ENCODE measurements around the gene SNCG.
"Not testable (repeated sequence)": the region's sequence is repeated elsewhere in the genome, so short reads cannot be mapped to it uniquely, and the experiment has no call there.

SNCG gene

DNA sequence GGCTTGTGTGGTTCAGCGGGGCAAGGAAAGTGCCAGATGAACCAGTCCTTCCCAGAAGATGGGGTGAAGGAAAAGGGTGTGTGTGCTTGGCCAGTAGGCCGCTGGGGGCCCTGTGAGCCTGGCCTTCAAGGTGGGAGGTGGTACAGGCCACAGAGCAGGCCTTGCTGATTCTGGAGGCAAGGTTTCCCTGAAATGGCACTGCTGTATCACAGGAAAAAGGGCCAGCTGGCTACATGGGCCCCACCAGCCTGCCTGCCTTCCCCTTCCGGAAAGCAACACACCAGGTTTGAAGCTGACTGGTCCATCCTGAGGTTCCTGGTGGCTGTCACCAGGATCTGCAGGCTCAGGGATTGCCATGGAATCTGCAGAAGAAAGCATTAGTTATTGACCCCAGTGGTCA, 13.5 kb upstream of the SNCG start:
- DNase-seq (ENCODE audit: low read depth in 2 of 2): no peak

DNA sequence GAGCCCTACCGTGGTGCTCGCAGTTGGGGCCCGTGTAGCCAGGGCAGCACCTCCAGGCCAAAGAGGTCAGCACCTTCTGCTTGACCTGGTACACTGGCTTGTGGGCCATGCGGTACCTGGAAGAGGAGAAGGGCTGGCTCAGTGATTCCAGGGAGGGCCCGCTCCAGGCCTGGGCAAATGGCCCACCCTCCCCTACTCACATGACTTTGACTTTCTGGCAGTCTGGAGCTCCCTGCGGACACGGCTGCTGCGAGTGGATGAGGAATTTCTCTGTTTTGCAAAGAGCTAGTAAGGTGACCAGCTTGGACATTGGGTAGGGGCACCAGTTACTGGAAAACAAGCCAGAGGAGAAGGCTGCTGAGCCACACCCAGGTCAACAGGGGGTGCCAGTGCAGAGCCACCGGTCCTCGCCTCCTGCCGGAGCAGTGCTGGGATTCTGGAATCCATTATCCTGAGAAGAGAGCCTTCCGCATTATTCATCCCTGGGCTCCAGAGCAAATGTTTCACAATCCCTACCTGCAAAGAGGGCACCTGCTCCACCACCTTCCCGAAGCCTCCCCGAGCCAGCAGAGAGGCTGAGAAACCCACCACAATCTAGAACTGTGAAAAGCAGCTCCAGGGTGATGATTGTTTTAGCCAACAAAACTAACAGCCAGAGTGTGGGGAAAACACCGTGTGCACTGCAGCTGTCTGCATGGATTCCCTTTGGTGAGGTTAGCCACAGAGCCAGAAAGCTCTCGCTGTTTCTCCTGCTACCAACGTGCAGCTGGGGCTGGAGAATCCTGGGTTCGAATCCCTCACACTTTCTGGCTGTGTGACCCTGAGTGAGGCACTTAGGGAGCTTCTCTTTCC, 12.8 kb upstream of the SNCG start:
- DNase-seq (ENCODE audit: low read depth in 2 of 2): no peak

DNA sequence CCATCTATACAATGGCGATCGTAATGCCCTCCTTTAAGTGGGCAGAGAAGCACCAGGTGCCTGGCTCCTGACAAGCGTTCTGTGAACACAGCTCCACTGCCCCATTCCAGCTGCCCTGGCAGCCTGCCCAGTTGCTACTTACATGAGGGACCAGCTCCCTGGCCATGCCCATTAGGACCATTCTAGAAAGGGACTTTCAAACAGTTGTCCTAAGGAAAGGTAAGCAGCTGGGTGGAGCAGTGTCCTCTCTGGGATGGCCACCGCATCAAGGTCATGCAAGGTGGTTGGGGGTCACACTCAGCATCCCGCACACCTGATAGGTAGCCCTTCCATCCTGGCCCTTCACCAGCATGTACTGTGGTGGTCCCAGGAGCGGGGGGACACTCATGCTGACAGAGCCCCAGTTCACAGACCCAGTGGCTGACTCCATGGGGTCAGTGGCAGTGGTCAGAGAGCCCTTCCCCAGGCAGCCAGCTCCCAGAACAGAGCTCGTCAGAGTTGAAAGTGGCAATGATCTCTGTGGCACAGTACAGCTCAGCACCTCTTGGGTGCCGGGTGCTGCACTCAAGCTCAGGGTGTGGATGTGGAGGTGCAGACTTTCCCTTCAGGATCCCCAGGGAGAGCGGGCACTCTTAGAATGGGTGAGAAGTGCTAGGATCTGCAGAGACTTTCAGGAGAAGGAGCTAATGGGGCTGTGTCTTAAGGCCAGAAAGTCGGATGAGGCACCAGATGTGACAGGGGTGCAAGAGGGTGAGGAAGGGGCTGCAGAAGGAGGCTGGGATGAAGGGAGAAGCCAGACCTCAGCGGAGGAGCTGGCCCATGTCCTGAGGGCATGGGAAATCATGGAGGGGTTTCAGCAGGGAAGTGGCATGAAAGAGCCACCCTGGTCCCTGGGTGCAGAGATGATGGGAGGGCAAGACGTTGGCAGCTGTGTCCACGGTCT, 11.9 kb upstream of the SNCG start:
- no peak for DNase-seq (ENCODE audit: low read depth in 2 of 2)

DNA sequence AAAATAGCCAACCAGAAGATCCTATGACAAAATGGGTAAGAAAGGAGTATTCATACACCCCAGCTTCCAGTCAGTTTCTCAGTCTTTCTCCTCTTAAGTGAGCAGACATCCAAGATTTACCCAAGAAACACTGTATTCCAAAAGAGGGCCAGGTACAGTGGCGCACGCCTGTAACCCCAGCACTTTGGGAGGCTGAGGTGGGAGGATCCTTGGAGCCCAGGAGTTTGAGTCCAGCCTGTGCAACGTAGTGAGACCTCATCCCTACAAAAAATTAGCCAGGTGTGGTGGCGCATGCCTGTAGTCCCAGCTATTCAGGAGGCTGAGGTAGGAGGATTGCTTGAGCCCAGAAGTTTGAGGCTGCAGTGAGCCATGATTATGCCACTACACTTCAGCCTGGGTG, 10.6 kb upstream of the SNCG start:
- not testable (repeated sequence) for DNase-seq (ENCODE audit: low read depth in 2 of 2)

DNA sequence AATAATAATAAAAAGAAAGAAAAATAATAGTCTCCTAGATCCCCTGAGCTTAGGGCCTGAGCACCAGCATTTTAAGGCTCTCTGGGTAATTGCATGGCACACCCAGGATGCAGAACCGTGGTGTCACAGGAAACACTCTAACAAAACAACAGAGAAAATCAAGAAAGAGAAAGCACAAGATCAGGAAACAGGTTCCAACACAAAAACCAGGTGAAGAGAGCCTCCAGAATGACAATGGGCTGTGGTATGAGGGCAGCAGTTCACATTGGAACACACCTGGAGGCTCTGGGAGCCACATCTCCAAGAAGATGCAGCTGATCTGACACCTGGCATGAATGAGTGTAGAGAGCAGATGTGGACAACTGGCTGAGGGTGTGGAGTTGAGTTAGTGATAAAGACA, 8.1 kb upstream of the SNCG start:
- DNase-seq (ENCODE audit: low read depth in 2 of 2): no peak

DNA sequence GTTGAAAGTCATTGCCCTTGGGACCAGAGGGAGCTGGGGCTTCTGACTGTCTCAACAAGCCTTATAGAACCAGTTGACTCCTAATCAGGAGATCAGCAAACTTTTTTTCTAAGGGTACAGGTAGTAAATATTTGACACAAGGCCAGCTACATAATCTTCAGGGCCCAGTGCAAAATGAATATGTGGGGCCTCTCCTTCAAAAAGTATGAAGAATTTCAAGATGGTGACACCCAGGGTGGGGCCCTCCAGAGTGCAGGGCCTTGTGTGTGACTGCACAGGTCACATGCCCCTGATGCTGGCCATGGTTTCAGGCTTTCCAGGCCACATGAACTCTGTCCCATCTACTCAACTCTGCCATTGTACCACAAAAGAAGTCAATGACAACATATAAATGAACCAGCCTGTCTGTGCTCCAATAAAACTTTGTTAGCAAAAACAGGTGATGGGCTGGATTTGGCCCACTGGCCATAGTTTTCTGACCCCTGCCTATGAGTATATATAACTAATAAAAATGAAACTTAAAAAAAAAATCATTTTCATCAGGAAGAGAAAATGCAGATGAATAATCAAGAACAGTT, 7.1 kb upstream of the SNCG start:
- no peak for DNase-seq (ENCODE audit: low read depth in 2 of 2)

DNA sequence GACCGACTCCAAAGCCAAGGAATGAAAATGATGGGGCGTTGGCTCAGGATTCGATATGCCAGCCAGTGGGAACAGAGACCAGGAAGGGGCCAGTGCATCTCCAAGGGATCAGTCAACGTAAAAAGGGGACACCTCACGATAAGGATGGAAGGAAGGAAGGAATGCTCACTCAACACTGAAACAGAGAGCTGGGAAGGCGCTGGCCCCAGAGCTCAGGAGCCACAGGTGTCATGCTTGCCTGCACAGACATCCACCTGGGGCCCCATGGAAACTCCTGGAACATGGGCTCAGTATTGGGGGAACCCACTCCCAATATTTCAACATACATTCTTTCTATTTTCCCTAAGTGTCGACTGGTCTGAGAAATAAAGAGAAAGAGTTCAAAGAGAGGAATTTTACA, 6.3 kb upstream of the SNCG start:
- DNase-seq (ENCODE audit: low read depth in 2 of 2): no peak

DNA sequence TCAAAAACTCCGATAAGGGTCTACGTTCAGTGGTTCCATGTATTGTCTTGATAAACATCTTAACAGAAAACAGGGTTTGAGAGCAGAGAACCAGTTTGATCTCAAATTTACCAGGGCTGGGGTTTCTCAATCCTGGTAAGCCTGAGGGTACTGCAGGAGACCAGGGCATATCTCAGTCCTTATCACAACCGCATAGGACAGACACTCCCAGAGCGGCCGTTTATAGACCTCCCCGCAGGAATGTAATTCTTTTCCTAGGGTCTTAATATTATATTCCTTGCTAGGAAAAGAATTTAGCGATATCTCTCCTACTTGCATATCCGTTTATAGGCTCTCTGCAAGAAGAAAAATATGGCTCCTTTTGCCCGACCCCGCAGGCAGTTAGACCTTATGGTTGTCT, 5.7 kb upstream of the SNCG start:
- DNase-seq (ENCODE audit: low read depth in 2 of 2): not testable (repeated sequence)

DNA sequence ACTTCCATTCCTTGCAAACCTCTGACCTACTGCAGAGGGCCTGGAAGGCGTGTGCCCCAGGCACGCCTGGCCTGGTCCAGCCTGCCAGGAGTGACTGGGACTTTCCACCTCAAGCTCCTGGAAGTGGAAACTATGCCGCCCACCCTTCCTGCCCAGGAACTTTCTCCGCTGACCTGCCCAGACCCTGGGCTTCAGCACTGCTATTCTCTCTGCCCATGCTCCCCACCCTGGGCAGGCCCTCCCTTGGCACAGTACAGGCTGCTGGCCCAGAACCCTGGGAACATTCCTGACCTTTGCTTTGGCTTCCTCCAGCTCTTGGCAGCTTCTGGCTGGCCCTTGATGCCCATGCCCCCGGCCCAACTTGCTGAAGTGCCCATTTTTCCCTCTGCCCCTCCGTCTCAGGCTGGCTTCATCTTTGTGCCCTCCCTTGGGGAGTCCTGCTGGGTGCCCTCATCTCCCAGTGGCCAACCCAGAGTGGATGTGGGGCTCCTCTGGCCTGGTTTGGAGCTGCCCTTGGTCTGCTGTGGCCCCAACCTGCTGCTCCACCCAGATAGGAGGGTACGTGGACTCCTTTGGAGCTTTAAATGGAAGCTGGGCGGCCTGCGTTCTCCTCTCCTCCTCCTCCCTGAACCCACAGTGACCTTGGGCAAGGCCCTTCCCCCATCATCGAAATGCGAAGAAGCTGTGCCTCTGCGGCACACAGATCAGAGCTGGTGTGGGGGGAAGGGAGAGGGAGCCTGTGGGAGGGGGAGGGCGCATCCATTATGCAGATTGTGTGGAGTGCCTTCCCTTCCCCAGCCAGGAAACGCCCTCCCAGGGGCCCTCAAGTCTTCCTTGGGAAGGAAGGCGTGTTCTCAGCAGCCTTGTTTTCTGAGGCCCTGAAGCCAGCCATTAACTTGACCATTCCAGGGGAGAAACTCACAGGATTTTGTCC, 4.4 kb upstream of the SNCG start:
- DNase-seq (ENCODE audit: low read depth in 2 of 2): no peak

DNA sequence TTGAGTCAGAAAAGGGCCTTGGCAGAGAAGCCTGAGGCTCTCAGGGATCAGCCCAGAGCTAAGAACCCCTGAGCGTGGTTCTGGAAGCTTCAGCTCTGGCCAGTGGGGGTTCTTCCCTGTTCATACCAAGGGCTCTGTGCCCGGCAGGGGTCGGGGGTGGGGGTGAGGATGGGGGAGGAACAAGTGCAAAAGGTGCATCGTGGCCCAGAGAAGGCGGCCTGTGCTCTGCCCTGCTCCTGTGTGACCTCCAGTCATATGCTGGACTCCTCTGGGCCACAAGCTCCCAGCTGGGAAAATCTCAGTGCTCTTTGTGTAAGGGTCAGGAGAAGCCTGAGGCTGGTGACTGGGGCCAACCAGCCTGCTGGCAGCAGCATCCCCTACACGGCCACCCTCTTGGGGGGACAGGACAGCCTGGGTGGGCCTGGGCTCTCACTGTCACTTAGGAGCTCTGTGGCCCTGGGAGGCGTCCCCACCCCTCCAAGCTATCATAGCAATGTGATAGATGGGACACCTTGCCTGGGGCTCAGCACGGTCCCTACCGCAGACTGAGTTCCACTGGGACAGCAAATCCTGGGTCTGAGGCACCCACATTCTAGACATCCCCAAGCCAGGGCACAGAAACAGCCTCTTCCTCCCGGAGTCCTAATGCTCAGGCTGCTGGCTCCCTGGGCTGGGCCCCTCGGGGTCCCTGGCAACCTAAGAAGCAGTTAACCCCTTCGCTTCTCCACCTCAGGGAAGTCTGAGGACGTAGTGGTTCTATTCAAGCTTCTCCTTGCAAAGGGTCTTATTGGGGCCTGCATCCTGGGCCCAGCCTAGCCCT, 3.5 kb upstream of the SNCG start:
- no peak for DNase-seq (ENCODE audit: low read depth in 2 of 2)

DNA sequence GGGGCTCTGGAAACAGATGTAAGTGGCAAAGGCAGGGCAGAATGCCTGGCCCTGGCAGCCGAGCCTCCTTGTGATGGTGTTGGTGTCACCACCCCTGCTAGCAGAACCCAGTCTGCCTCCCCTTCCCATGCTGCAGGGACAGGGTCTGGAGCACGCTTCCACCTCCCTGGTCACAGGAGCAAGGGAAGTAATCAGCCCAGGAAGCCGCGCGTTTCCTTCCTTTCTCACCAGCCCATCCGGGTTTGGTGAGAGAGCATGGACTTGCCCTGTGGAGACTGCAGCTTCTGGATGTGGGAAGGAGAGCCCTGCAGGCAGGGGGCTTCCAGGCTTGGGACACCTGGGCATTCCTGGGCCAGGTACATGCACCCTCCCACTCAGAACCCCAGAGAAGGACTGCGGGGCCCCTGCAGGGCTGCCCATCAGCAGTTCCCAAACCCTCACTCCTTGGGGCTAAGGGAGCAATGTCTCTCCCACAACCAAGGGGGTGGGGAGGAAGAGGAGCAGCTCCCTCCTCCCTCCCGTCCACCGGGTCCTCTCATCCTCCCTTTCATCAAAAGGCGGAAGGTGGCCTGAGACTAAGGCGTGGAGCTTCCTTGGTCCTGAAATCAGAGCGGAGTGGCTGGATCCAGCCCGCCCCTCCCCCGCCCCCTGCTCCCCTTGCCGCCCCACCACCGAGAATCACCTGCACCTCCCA, 2.8 kb upstream of the SNCG start:
- DNase-seq (ENCODE audit: low read depth in 2 of 2): no peak

DNA sequence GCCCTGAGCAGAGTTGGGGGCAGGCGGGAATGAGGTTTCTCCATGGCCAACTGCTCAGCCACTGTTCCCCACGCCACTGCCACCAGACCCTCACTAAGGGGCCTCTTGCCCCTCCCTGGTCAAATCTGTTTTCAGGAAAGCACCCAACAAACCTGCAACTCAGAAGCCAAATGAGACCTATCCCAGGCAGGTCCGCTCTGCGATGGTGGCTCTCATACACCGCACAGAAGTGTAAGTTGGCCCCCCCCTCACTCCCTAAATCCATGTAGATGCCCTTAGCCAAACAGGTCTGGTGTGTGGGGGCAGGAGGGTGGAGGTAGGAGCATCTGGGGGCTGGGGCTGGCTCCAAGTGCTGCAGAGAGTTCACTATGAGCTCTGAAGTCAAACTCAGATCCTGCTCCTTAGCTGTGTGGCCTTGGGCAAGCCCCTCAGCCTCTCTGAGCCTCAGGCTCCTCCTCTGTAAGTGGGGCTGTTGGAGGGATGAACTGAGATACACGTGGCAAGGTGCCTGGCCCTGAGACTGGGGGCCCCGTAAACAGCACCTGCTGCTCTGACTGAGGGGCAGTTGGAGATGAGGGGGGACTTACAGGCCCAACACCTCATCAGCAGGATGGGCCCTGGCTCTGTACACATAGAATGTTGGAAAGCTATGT, 2.1 kb upstream of the SNCG start:
- DNase-seq (ENCODE audit: low read depth in 2 of 2): no peak

DNA sequence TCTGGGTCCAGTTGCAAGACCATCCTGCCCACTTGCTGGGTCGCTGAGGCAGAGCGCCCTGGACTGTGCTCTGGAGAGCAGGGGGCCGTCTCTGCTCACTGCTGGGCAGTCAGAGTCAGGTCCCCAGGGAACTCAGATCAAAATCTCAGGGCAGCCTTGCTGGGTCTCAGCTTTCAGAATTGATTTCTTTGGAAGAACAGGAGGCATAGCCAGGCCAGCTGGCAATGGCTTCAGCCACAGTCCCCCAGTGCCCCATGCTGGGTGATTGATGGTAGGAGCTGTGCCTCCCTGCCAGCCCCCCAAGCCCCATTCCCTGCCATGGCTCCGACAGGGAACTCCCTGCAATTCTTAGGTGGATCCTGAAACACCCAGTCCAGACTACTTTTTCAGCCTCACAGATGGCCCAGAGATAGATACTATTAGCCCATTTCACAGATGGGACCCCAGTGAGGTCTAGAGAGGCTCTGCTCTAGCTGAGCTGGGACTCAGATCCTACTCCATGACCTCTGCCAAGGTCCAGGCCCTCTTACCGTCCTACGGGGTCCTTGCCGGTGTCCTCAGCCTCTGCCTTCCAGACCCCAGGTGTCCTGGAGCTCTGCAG, 1.5 kb upstream of the SNCG start:
- no peak for DNase-seq (ENCODE audit: low read depth in 2 of 2)

DNA sequence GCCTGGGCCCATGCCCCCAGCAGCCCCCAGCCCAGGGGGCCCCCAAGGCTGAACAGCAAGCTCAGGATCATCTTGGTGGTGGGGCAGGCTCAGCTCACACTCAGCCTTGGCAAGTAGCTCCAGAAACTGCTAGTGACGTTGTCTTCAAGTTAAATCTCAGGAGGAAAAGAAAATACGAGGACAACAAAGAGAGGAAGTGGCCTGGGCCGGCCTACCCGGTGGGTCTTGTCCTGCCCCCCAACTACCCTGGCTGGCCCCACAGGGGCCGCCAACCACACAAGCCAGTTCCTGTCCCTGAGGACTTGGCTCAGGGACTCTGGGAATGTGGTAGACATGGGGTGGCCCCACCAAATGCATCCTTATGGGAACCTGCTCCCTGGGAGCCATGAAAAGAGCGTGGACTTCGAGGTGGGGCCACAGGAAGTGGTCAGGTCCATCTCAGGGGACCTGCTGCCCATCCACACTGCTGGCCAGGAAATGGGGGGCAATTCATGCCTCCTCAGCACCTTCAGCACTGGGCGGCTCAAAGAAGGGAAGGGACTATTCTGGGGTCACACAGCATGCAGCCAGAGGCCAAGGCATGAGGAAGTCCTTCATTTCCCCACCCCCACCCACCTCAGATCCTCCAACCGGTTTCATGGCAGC, 806 bp upstream of the SNCG start, which contains the start of gene MMRN2:
TSS of gene MMRN2 (minus strand) at position 145 of the 645 bp plus-strand sequence. CDS start at position 71, 74 bp downstream.
- DNase-seq (ENCODE audit: low read depth in 2 of 2): no peak

DNA sequence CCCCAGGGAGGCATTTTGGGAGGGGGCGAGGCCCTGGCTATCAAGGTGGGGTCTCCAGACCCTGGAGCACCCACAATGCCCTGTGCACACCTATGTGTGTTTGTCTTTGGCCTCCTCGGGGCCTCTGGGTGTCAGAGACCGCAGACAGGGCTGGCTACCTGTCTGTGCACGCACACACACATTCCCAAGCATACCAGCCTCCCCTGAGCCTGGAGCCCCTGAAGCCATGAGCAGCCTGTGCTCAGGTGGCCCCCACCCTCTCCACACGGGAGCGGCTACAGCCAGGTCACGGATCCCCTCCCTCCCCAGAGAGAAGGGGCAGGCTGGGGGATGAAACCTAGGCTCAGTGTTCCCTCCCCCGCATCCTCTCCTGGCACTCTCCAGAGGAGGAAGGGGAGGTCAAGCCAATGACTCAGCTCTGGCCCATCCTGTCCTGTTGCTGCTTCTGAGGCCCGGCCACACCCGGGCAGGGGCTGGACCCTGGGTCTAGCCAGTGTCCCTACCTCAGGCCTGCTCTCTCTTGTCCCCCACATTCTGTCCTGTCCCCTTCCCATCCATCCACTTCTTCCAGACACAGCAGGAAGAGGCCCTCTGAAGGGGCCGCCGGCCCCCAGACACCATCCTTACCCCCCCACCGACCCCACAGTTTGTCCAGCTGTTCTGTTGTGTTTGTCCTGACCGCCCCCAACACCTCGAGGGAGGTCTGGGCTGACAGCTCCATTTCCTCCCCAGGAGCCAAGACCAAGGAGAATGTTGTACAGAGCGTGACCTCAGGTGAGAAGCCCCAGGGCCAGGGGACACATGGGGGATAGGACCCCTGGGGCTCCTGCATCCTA, 720 bp downstream of the SNCG start:
- no peak for DNase-seq (ENCODE audit: low read depth in 2 of 2)

DNA sequence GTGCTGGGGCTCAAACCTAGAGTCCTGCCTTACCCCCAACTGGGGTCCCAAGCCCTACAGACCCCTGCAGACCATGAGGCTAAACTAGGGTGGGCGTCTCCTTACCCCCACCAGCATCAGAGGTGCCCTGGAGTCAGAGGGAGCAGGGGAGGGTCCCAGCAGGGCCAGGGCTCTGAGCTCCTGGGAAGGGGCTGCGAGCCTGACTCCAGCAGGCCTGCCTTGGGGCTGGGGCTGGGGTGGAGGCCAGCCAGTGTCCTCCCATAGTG, 1.3 kb downstream of the SNCG start:
- no peak for DNase-seq (ENCODE audit: low read depth in 2 of 2)

DNA sequence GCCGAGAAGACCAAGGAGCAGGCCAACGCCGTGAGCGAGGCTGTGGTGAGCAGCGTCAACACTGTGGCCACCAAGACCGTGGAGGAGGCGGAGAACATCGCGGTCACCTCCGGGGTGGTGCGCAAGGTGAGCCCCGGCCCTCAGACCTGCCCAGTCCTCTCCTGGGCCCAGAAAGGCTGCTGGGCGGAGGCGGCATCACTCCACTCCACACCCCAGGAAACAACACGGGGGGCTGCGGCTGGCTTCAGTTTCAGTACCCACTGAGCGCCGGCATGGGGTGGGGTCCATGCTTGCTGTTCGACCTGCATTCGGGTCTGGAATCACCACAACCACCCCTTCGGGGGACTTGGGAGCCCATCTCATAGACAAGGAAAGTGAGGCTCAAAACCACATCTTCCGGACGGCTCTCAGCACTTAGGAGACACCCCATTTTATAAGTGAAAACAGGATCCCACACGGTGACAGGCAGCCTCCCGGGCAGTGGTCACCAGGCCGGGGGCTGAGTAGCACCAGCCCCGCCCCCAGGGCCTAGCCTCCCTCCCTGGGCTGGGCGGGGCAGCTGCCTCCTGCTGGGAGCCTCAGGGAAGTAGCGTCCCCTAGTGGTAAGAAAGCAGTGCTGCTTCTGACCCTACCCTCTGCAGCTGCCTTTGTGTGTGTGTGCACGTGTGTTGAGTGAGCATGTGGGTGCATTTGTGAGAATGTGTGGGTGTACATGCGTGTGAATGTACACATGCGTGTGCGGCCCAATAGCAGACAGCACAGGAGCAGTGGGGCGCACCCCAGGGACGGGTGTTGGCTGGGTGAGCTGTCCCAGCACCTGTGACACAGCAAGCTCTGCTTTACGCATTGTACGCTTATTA, 1.8 kb downstream of the SNCG start:
- DNase-seq (ENCODE audit: low read depth in 2 of 2): no peak

Data from activated CD8-positive, alpha-beta memory T cell treated with anti-CD3 and anti-CD28 coated beads for 4 hours (primary cell).